Retinal pigment epithelial cell (primary cell): ENCODE measurements around the gene METRN.

Experiments
- DNase-seq: peaks from one replicate; pipeline ENCODE4 v3.0.0-alpha.2; 2010; ENCODE audit warnings: low read depth
- H3K4me3 ChIP-seq: 2 replicates; pipeline ENCODE4 v1.5.1; 2011; ENCODE audit warnings: mild to moderate bottlenecking, low read length, control low read depth, moderate library complexity
- TF ChIP-seq, protein P1 (sequence below): conservative IDR thresholded peaks from 2 replicates; pipeline ENCODE4 v1.5.1; 2011; ENCODE audit warnings: low read depth, low read length, control low read depth, inconsistent platforms

Gene METRN

GRCh38 chr16:754656-755055 lies 39.7 kb downstream of the METRN start:
- no peak for DNase-seq
- H3K4me3 ChIP-seq = no peak overlapping the region
- TF ChIP-seq, protein P1, sequence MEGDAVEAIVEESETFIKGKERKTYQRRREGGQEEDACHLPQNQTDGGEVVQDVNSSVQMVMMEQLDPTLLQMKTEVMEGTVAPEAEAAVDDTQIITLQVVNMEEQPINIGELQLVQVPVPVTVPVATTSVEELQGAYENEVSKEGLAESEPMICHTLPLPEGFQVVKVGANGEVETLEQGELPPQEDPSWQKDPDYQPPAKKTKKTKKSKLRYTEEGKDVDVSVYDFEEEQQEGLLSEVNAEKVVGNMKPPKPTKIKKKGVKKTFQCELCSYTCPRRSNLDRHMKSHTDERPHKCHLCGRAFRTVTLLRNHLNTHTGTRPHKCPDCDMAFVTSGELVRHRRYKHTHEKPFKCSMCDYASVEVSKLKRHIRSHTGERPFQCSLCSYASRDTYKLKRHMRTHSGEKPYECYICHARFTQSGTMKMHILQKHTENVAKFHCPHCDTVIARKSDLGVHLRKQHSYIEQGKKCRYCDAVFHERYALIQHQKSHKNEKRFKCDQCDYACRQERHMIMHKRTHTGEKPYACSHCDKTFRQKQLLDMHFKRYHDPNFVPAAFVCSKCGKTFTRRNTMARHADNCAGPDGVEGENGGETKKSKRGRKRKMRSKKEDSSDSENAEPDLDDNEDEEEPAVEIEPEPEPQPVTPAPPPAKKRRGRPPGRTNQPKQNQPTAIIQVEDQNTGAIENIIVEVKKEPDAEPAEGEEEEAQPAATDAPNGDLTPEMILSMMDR = no peak

DNA sequence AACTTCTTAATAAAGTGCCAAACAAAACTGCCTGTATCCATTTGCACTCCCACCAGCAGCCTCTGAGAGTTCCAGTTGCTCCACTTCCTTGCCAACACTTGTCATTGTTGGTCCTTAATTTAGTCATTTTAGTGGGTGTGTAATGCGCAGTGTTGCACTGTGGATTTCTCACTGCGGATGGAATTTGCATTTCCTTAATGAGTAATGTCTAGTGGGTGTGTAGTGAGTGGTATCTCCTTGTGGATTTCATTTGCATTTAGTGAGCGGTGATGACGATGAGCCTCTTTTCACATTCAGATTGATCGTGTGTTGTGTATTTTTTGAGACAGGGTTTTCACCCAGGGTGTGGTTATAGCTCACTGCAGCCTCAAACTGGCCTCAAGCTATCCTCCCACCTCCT lies 41.5 kb downstream of the METRN start:
- TF ChIP-seq, protein P1 = no peak
- H3K4me3 ChIP-seq = no peak overlapping the region
- DNase-seq = no peak

GRCh38 chr16:759110-759910 lies 44.4 kb downstream of the METRN start:
- no peak for DNase-seq
- no peak overlapping the region for H3K4me3 ChIP-seq
- TF ChIP-seq, protein P1 = no peak

DNA sequence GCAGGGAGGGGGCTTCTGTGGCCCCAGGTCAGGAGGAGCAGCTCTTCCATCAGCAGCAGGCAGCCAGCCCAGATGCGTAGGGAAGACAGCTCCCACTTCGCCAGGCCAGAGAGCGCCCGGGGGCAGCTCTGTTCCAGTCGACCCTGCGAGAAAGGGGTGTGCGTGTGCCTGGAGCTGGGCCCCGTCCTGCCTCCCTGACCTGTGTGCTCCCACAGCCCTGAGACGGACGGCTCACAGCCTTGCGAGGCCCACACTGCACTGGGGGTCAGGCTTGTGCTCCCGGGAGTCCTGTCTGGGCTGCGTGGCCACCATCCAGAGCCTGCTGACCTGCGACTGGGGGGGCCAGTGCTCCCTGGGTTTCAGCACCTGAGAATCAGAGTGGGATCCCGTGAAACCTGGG lies 45.1 kb downstream of the METRN start:
- no peak for DNase-seq
- H3K4me3 ChIP-seq = no peak overlapping the region
- TF ChIP-seq, protein P1 = no peak

- no peak for DNase-seq
Measured at GRCh38 chr16:760545-761343, 45.8 kb downstream of the METRN start, which contains the start of gene MSLN. Gene MSLN (plus strand): TSS chr16:760734. CDS start chr16:762681, 1,947 bp downstream.

DNA sequence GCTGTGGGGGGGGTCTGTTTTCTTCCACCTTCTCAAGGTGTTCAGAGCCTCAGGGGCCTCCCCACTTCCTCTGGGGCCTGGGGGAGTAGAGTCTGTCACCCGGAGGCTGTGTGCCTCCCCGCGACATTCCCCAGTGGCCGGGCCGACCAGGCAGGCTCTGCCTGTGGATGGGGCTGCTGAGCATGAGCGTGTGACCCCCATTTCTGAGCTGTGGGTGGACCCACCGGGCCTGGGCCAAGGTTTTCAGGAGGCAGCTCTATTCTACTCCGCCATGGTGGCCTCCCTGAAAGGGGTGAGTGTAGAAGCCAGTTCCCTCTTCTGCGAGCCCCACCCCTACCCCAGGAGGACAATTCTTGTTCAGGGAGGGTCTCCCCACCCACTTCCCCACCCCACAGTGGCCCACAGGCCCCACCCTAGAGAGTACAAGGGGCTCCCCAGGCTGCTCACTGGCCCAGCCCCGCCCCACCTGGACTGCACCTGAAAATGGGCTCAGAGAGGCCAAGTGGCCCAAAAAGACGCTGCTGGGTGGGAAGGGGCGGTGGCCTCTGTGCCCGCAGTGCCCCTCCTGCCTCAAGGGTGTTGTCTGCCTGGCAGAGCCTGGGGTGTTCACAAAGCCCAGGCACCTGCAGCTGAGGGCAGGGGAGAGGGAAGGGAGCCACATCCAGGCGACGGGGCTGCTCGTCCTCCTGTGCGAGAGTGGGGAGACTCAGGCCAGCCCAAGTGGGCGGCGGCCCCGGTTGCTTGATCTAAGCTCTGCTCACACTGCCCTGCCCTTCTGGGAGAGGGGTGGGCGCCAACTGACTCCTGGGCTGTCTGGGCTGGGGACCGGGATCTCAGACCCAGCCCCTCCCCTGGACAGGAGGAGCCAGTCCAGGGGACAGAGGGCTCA lies 47.0 kb downstream of the METRN start:
- no peak for DNase-seq
- TF ChIP-seq, protein P1 = no peak
- no peak overlapping the region for H3K4me3 ChIP-seq

More at GRCh38 chr16:760545-761343, 45.8 kb downstream of the METRN start, which contains the start of gene MSLN:
- TF ChIP-seq, protein P1 = no peak
- H3K4me3 ChIP-seq = no peak within 1 kb of the TSS
